Activated B cell treated with CpG ODN at 0.5 μM for 24 hours (primary cell): ENCODE results near the gene CORO2B. TPM values are rescaled to one million over a fixed set of nuclear protein-coding genes. Genes with fewer than 3 reads are reported as not detected.

Experiments
- ATAC-seq: fragments of 200-7000 bp; cut with Tn5 transposase; one replicate; pipeline ENCODE4 v1.10.0; 2021; ENCODE audit warnings: low read depth, mild to moderate bottlenecking, moderate library complexity
- CTCF ChIA-PET: fragments of 350-600 bp; sonication (Branson Sonifier 250); formaldehyde crosslinking; loops from one replicate; lab custom pipeline; 2021; ENCODE audit warnings: antibody characterized with exemption; lab: Charles Lee
- POLR2A ChIA-PET: fragments of 350-600 bp; sonication (Branson Sonifier 250); formaldehyde crosslinking; loops from one replicate; lab custom pipeline; 2021; ENCODE audit warnings: antibody characterized with exemption; lab: Charles Lee
- DNase-seq: peaks from one replicate; pipeline ENCODE4 v3.0.0; 2022
- H3K27ac Mint-ChIP-seq: one replicate; pipeline ENCODE4 v1.8.0; 2020; ENCODE audit warnings: mixed read lengths
- H3K27me3 Mint-ChIP-seq: one replicate; pipeline ENCODE4 v1.8.0; 2021; ENCODE audit warnings: mixed read lengths
- H3K36me3 Mint-ChIP-seq: one replicate; pipeline ENCODE4 v1.8.0; 2021; ENCODE audit warnings: low read depth, mixed read lengths
- H3K4me1 Mint-ChIP-seq: one replicate; pipeline ENCODE4 v1.8.0; 2021; ENCODE audit warnings: mixed read lengths
- H3K4me3 Mint-ChIP-seq: one replicate; pipeline ENCODE4 v1.8.0; 2020; ENCODE audit warnings: mild to moderate bottlenecking, mixed read lengths
- H3K9me3 Mint-ChIP-seq: one replicate; pipeline ENCODE4 v1.8.0; 2020; ENCODE audit warnings: mixed read lengths
- CTCF ChIP-seq: fragments of 200-600 bp; IDR thresholded peaks from one replicate; pipeline ENCODE4 v1.8.0; 2022; ENCODE audit warnings: antibody characterized with exemption, mild to moderate bottlenecking
- intact Hi-C: fragments of 100-400 bp; cut with micrococcal nuclease; formaldehyde crosslinking; loops from one replicate; pipeline ENCODE4 v1.15.1; 2024
- total RNA-seq: library from RNA; stranded (reverse); gene quantifications from 2 replicates; pipeline ENCODE4 v1.2.3, GENCODE V29; 2022

The CORO2B gene
- total RNA-seq, 1 donor from 2014 or later = 1.0 TPM

DNA sequence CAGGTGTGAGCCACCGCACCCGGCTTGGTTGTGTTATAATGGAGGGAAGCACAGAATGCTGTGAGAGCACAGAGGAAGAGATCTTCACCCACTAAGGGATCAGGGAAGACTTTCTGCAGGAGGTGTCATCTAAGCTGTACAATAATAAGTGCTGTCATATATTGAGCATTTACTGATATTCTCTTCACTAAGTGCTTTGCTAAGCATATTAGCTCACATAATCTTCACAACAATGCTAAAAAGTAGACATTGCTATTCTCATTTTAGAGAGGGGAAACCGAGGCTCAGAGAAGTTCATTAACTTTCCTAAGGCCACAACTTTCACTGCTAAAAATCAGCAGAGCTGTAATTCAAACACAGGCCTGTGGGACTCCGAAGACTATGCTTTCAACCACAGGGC lies 115.3 kb downstream of the CORO2B start:
- POLR2A ChIA-PET = no interaction called here
- CTCF ChIA-PET = no interaction called here
- H3K9me3 Mint-ChIP-seq = no peaks in the 10 kb centered on the region
- H3K4me3 Mint-ChIP-seq = no peak overlapping the region
- no peak for DNase-seq
- H3K27ac Mint-ChIP-seq = no peak overlapping the region
- intact Hi-C loops = no loop called here
- H3K4me1 Mint-ChIP-seq = no peaks in the 10 kb centered on the region
- TF ChIP-seq CTCF = no peak
- no peaks in the 10 kb centered on the region for H3K36me3 Mint-ChIP-seq
- no peaks in the 10 kb centered on the region for H3K27me3 Mint-ChIP-seq
- no peak for ATAC-seq

GRCh38 chr15:68695061-68695595 lies 116.3 kb downstream of the CORO2B start:
- DNase-seq (no peak), ATAC-seq (no peak)
- POLR2A ChIA-PET = no interaction called here
- H3K4me3 Mint-ChIP-seq = no peak overlapping the region
- no peaks in the 10 kb centered on the region for H3K27me3 Mint-ChIP-seq
- H3K4me1 Mint-ChIP-seq = no peaks in the 10 kb centered on the region
- H3K9me3 Mint-ChIP-seq = no peaks in the 10 kb centered on the region
- TF ChIP-seq CTCF = no peak
- CTCF ChIA-PET = no interaction called here
- intact Hi-C loops = no loop called here
- H3K27ac Mint-ChIP-seq = no peak overlapping the region
- no peaks in the 10 kb centered on the region for H3K36me3 Mint-ChIP-seq

DNA sequence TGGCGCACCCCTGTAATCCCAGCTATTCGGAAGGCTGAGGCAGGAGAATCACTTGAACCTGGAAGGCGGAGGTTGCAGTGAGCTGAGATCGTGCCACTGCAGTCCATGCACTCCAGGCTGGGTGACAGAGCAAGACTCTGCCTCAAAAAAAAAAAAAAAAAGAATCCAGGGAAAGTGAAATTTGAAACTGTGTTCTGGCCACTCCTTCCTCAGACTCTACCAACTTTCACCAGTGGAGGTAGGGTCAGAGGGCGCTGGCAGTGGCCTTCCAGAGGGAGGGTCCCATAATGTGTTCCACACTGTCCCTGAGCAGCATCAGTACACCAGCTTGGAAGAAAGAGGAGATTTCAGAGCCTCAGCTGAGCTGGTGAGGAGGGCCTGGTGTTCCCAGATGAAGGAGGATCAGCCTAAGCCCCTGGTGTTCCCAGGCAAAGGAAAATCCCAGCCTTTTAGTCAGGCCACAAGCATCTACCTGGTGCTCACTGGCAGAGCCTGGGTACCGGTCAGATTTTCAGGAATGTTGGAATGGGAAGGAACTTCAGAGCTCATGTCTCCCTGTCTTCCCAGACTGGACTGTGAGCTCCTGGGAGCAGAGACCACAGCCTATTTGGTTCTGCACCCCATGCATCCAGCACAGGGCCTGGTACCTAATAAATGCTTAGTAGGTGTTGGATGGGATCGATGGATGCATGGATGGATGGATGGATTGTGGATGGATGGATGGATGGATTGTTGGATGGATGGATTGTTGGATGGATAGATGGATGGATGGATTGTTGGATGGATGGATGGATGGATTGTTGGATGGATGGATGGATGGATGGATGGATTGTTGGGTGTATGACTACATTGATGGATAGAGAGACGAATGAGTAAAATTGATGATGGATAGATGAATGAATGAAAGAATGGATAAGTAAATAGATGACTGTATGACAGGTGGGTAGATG lies 117.9 kb downstream of the CORO2B start:
- no peak for TF ChIP-seq CTCF
- no peak overlapping the region for H3K27ac Mint-ChIP-seq
- intact Hi-C loops = no loop called here
- no peaks in the 10 kb centered on the region for H3K36me3 Mint-ChIP-seq
- ATAC-seq = no peak
- peaks cover 2% of the 10 kb centered on the region for H3K27me3 Mint-ChIP-seq
- POLR2A ChIA-PET = interaction anchor here (0.7 kb wide), 1 partner anchor 26 kb away, joined by 5 read pairs; no protein-coding TSS in a partner anchor
- no peak overlapping the region for H3K4me3 Mint-ChIP-seq
- H3K9me3 Mint-ChIP-seq = no peaks in the 10 kb centered on the region
- CTCF ChIA-PET = no interaction called here
- H3K4me1 Mint-ChIP-seq = no peaks in the 10 kb centered on the region
- no peak for DNase-seq

DNA sequence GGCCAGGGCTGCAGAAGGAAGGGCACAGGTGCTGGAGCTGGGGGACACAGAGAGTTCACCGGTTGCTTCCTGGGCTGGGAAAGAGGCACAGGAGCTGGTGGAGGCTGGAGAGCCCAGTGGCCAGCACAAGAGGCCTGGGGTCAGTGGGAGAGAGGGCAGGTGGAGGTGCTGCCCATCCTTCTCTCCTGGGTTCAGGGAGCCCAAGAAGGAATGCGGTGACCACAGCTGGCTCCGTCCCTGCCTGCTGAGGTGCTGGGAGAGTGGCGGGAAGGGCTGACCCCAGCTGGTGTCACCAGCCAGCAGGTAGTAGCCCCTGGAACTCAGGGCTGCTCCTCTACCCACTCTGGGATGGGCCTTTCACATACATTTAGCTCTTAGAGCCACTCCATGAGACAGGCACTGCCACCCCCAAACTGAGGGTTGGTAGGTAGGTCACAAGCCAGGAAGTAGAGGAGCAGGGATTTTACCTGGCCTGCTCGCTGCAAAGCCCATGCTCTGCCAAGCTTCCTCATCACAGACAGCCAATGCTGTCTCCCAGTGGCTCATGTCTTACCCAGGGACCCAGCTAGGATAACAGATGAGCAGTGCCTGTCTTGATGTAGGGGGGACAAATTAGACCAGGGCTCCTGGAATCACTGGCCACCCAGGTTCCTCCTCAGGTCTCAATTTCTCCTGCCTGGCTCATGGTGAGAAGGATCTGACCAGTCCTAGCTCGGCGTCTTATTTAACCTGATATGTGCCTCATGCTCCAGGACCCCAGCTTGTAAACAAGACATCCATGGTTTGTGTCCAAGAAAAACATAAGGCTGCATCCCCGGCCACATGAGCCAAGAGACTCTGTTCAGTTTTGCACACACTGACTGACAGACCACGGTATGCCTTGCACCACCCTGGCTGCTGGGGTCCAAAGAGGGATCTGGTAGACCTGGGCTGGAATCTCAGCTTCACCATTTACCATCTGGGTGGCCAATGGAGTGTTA lies 119.2 kb downstream of the CORO2B start:
- CTCF ChIA-PET = no interaction called here
- POLR2A ChIA-PET = no interaction called here
- H3K9me3 Mint-ChIP-seq = no peaks in the 10 kb centered on the region
- H3K4me1 Mint-ChIP-seq = no peaks in the 10 kb centered on the region
- DNase-seq (no peak), ATAC-seq (no peak)
- intact Hi-C loops = no loop called here
- H3K36me3 Mint-ChIP-seq = no peaks in the 10 kb centered on the region
- peaks cover 2% of the 10 kb centered on the region for H3K27me3 Mint-ChIP-seq
- no peak overlapping the region for H3K27ac Mint-ChIP-seq
- no peak for TF ChIP-seq CTCF
- no peak overlapping the region for H3K4me3 Mint-ChIP-seq
